CD4-positive, alpha-beta T cell (primary cell): ENCODE data around the gene EPS15. TPM values are rescaled to one million over a fixed set of nuclear protein-coding genes. Genes with fewer than 3 reads are reported as not detected.

ENCODE experiments used
- ATAC-seq: fragments of 200-7000 bp; cut with Tn5 transposase; one replicate; pipeline ENCODE4 v1.10.0; 2022; ENCODE audit warnings: mild to moderate bottlenecking; ENCODE audit not compliant: poor library complexity
- CTCF ChIA-PET: fragments of 350-600 bp; sonication (Branson Sonifier 250); formaldehyde crosslinking; loops from one replicate; lab custom pipeline; 2021; ENCODE audit warnings: antibody characterized with exemption, inconsistent platforms; lab: Charles Lee
- POLR2A ChIA-PET: fragments of 350-600 bp; sonication (Branson Sonifier 250); formaldehyde crosslinking; loops from one replicate; lab custom pipeline; 2021; ENCODE audit warnings: antibody characterized with exemption, inconsistent platforms; lab: Charles Lee
- DNase-seq, 14 experiments: peaks; one replicate each; pipeline ENCODE4 v3.0.0-alpha.2; 2013 to 2020; ENCODE audit warnings: mixed read lengths in 2 of 14
- H3K27ac ChIP-seq, 2 donors: one replicate each; pipeline versions ENCODE4 v1.5.1 to v1.7.0; 2013; ENCODE audit warnings: low read length in 2 of 2, low read depth in 1 of 2, mild to moderate bottlenecking in 1 of 2
- H3K27me3 ChIP-seq, 2 experiments: 1 replicate in 1 of 2; 2 replicates in 1 of 2; pipeline versions ENCODE4 v1.6.1 to v1.7.0; 2013; ENCODE audit warnings: low read length in 2 of 2, control low read depth in 1 of 2, mild to moderate bottlenecking in 1 of 2, moderate library complexity in 1 of 2; ENCODE audit not compliant: insufficient read depth in 2 of 2, control insufficient read depth in 1 of 2
- H3K36me3 ChIP-seq: one replicate; pipeline ENCODE4 v1.6.1; 2013; ENCODE audit warnings: low read length, control low read depth; ENCODE audit not compliant: insufficient read depth
- H3K4me1 ChIP-seq: one replicate; pipeline ENCODE4 v1.6.1; 2013; ENCODE audit warnings: low read length, control low read depth; ENCODE audit not compliant: insufficient read depth
- H3K4me3 ChIP-seq: one replicate; pipeline ENCODE4 v1.5.1; 2013; ENCODE audit warnings: mild to moderate bottlenecking, low read length, moderate library complexity
- H3K9me3 ChIP-seq, 2 experiments: 1 replicate in 1 of 2; 2 replicates in 1 of 2; pipeline versions ENCODE4 v1.6.1 to v1.7.0; 2013; ENCODE audit warnings: low read length in 2 of 2, mild to moderate bottlenecking in 2 of 2, control low read depth in 1 of 2, moderate library complexity in 1 of 2; ENCODE audit not compliant: control insufficient read depth in 1 of 2, insufficient read depth in 1 of 2
- H3K27ac Mint-ChIP-seq: one replicate; pipeline ENCODE4 v1.8.0; 2020; ENCODE audit warnings: mixed read lengths
- H3K27me3 Mint-ChIP-seq: one replicate; pipeline ENCODE4 v1.8.0; 2021; ENCODE audit warnings: mixed read lengths
- H3K36me3 Mint-ChIP-seq: one replicate; pipeline ENCODE4 v1.8.0; 2021; ENCODE audit warnings: low read depth, mixed read lengths
- H3K4me1 Mint-ChIP-seq: one replicate; pipeline ENCODE4 v1.8.0; 2021; ENCODE audit warnings: low read depth, mixed read lengths
- H3K4me3 Mint-ChIP-seq: one replicate; pipeline ENCODE4 v1.8.0; 2020; ENCODE audit warnings: mild to moderate bottlenecking, mixed read lengths
- H3K9me3 Mint-ChIP-seq: one replicate; pipeline ENCODE4 v1.8.0; 2020; ENCODE audit warnings: mixed read lengths
- CTCF ChIP-seq: fragments of 200-600 bp; IDR thresholded peaks from one replicate; pipeline ENCODE4 v1.8.0; 2022; ENCODE audit warnings: antibody characterized with exemption, mild to moderate bottlenecking
- intact Hi-C, 2 experiments: fragments of 100-400 bp; cut with DNase I in 1 of 2; cut with micrococcal nuclease in 1 of 2; formaldehyde crosslinking; loops; one replicate each; pipeline versions ENCODE4 v1.15.1 to v1.9.0; 2023 to 2025; cut with DNase I, micrococcal nuclease
- total RNA-seq, 174 experiments: library from RNA in 2 of 174; stranded (reverse) in 2 of 174; gene quantifications; one replicate each; pipeline ENCODE4 v1.2.3 and lab custom pipeline; 2021 to 2026

EPS15 gene
- total RNA-seq, 2 experiments from 2014 or later: 44.5 to 47.9 TPM

DNA sequence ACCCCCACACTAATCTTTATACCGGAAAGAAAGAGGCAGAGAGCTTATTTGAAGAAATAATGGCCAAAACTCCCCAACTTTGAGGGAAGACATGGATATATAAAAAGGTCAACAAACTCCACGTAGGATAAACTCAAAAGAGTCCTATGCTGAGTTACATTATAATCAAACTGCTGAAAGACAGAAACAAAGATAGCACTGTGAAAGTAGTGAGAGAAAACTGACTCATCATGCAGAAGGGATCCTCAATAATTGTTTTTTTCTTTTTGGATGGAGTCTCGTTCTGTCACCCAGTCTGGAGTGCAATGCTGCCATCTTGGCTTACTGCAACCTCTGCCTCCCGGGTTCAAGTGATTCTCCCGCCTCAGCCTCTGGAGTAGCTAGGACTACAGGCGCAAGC lies 140.2 kb downstream of the EPS15 start:
- peaks cover 4% of the 10 kb centered on the region for H3K9me3 Mint-ChIP-seq
- peaks cover 33% of the 10 kb centered on the region for H3K36me3 ChIP-seq
- ChIA-PET CTCF (no interaction called here), POLR2A (no interaction called here)
- H3K4me1 Mint-ChIP-seq: no peaks in the 10 kb centered on the region
- H3K4me3 ChIP-seq: no peak overlapping the region
- peaks cover 88% of the 10 kb centered on the region for H3K36me3 Mint-ChIP-seq
- no peak for TF ChIP-seq CTCF
- H3K27ac ChIP-seq: no peak overlapping the region
- no peak overlapping the region for H3K4me3 Mint-ChIP-seq
- no peaks in the 10 kb centered on the region for H3K4me1 ChIP-seq
- DNase-seq (no peak), ATAC-seq (no peak)
- intact Hi-C loops: no loop called here
- H3K27me3 ChIP-seq: no peaks in the 10 kb centered on the region
- H3K27me3 Mint-ChIP-seq: no peaks in the 10 kb centered on the region
- no peak overlapping the region for H3K27ac Mint-ChIP-seq
- peaks cover 0 to 3% of the 10 kb centered on the region in 2 experiments for H3K9me3 ChIP-seq

- intact Hi-C loops: no loop called here
- Histone ChIP-seq H3K27me3 (no peaks in the 10 kb centered on the region), H3K9me3 (no peaks in the 10 kb centered on the region), H3K36me3 (peaks cover 48% of the 10 kb centered on the region), H3K4me3 (no peak overlapping the region), H3K4me1 (no peaks in the 10 kb centered on the region), H3K27ac (no peak overlapping the region)
- Mint-ChIP-seq H3K9me3 (no peaks in the 10 kb centered on the region), H3K27me3 (no peaks in the 10 kb centered on the region), H3K4me1 (no peaks in the 10 kb centered on the region), H3K4me3 (no peak overlapping the region), H3K27ac (no peak overlapping the region), H3K36me3 (peaks cover 83% of the 10 kb centered on the region)
- no peak for ATAC-seq
- TF ChIP-seq CTCF: no peak
- ChIA-PET POLR2A (interaction anchor here (0.7 kb wide), 1 partner anchor 357 kb away, joined by 3 read pairs; no protein-coding TSS in a partner anchor), CTCF (no interaction called here)
- DNase-seq: no peak
Measured at GRCh38 chr1:51373898-51374297, 145.2 kb downstream of the EPS15 start.

- no peak overlapping the region for H3K27ac ChIP-seq
- no peaks in the 10 kb centered on the region for H3K9me3 ChIP-seq
- no peak overlapping the region for H3K4me3 Mint-ChIP-seq
- H3K4me3 ChIP-seq: no peak overlapping the region
- H3K27me3 ChIP-seq: no peaks in the 10 kb centered on the region
- ChIA-PET CTCF (no interaction called here), POLR2A (no interaction called here)
- no peaks in the 10 kb centered on the region for H3K27me3 Mint-ChIP-seq
- H3K4me1 Mint-ChIP-seq: no peaks in the 10 kb centered on the region
- no peaks in the 10 kb centered on the region for H3K9me3 Mint-ChIP-seq
- DNase-seq (no peak), ATAC-seq (no peak)
- H3K4me1 ChIP-seq: no peaks in the 10 kb centered on the region
- no peak overlapping the region for H3K27ac Mint-ChIP-seq
- peaks cover 77% of the 10 kb centered on the region for H3K36me3 Mint-ChIP-seq
- TF ChIP-seq CTCF: no peak
- intact Hi-C loops: no loop called here
- H3K36me3 ChIP-seq: peaks cover 41% of the 10 kb centered on the region
Measured at GRCh38 chr1:51372561-51372960, 146.5 kb downstream of the EPS15 start.
